SK-N-MC (cell line): ENCODE results near the gene BACH1.

Source experiments
- EZH2 ChIP-seq: fragments of 200-600 bp; sonication (generic); IDR thresholded peaks from one replicate; pipeline ENCODE4 v1.6.1; 2017; ENCODE audit warnings: antibody characterized with exemption
- POLR2AphosphoS5 ChIP-seq: IDR thresholded peaks from 2 replicates; pipeline ENCODE4 v1.6.1; 2012; ENCODE audit warnings: mild to moderate bottlenecking, low read depth, low read length, borderline replicate concordance

GRCh38 chr21:29384683-29385359 is 86.1 kb downstream of the BACH1 start:
- TF ChIP-seq POLR2AphosphoS5 (no peak), EZH2 (no peak)
